OCI-LY7 (cell line): ENCODE data around the gene TUBAL3. TPM values are rescaled to one million over a fixed set of nuclear protein-coding genes. Genes with fewer than 3 reads are reported as not detected.

Experiments
- BruUV-seq: library from RNA; stranded (reverse); fragments of 400-500 nt; replicated peaks from 2 replicates; lab custom pipeline; 2021; lab: Mats Ljungman, UMichigan
- CTCF ChIA-PET: fragments of 300-600 bp; sonication (Branson Sonifier 250); formaldehyde crosslinking; loops from one replicate; lab custom pipeline; 2022; ENCODE audit warnings: antibody characterized with exemption; ENCODE audit not compliant: unreplicated experiment; lab: Charles Lee
- POLR2A ChIA-PET: fragments of 300-600 bp; sonication (Branson Sonifier 250); formaldehyde crosslinking; loops from one replicate; lab custom pipeline; 2022; ENCODE audit warnings: antibody characterized with exemption; lab: Charles Lee
- DNase-seq: peaks from one replicate; pipeline ENCODE4 v3.0.0-alpha.2; 2015; ENCODE audit warnings: low spot score
- H2AFZ ChIP-seq: fragments of 200-600 bp; sonication (generic), shearing (Covaris generic); 2 replicates; pipeline ENCODE4 v1.6.1; 2014; ENCODE audit warnings: mild to moderate bottlenecking, antibody characterized with exemption, low read length, moderate library complexity
- H3K27ac ChIP-seq: fragments of 200-600 bp; sonication (generic); 2 replicates; pipeline ENCODE4 v1.5.1; 2014; ENCODE audit warnings: mixed run types, low read depth, mild to moderate bottlenecking, moderate library complexity, low read length, inconsistent platforms; ENCODE audit not compliant: poor library complexity, severe bottlenecking
- H3K36me3 ChIP-seq: fragments of 200-600 bp; sonication (generic); 2 replicates; pipeline ENCODE4 v1.6.1; 2014; ENCODE audit warnings: mild to moderate bottlenecking, antibody characterized with exemption, low read length, moderate library complexity, mixed read lengths; ENCODE audit not compliant: insufficient read depth
- H3K4me1 ChIP-seq: fragments of 200-600 bp; sonication (generic); 2 replicates; pipeline ENCODE4 v1.5.1; 2014; ENCODE audit warnings: mild to moderate bottlenecking, low read length; ENCODE audit not compliant: insufficient read depth, poor library complexity, severe bottlenecking
- H3K4me2 ChIP-seq: fragments of 200-600 bp; sonication (generic); 2 replicates; pipeline ENCODE4 v1.6.1; 2014; ENCODE audit warnings: mild to moderate bottlenecking, low read length
- H3K4me3 ChIP-seq: fragments of 200-600 bp; sonication (generic); 2 replicates; pipeline ENCODE4 v1.5.1; 2014; ENCODE audit warnings: mild to moderate bottlenecking, low read depth, low read length; ENCODE audit not compliant: poor library complexity, severe bottlenecking
- H3K79me2 ChIP-seq: fragments of 200-600 bp; sonication (generic); 2 replicates; pipeline ENCODE4 v1.6.1; 2016; ENCODE audit warnings: low read depth, mild to moderate bottlenecking, low read length, moderate library complexity, mixed read lengths; ENCODE audit not compliant: insufficient read depth
- H3K9me2 ChIP-seq: fragments of 200-600 bp; sonication (generic); 2 replicates; pipeline ENCODE4 v1.6.1; 2016; ENCODE audit warnings: mild to moderate bottlenecking, low read length, mixed read lengths; ENCODE audit not compliant: insufficient read depth
- H3K9me3 ChIP-seq: fragments of 200-600 bp; sonication (generic); 2 replicates; pipeline ENCODE4 v1.6.1; 2014; ENCODE audit warnings: mild to moderate bottlenecking, mixed run types, low read length, mixed read lengths
- H4K20me1 ChIP-seq: fragments of 200-600 bp; sonication (generic); 2 replicates; pipeline ENCODE4 v1.6.1; 2014; ENCODE audit warnings: mild to moderate bottlenecking, antibody characterized with exemption, low read length, moderate library complexity, mixed read lengths; ENCODE audit not compliant: insufficient read depth
- CTCF ChIP-seq: fragments of 200-600 bp; sonication (generic); conservative IDR thresholded peaks from 2 replicates; pipeline ENCODE4 v1.5.1; 2014; ENCODE audit warnings: mild to moderate bottlenecking, antibody characterized with exemption, low read length, moderate library complexity, mixed read lengths
- EZH2phosphoT487 ChIP-seq: fragments of 200-600 bp; sonication (generic); IDR thresholded peaks from 2 replicates; pipeline ENCODE4 v1.6.1; 2018; ENCODE audit warnings: low read depth, borderline replicate concordance, mild to moderate bottlenecking, mixed run types, antibody characterized with exemption, low read length, moderate library complexity, mixed read lengths
- intact Hi-C: fragments of 100-400 bp; cut with micrococcal nuclease; formaldehyde crosslinking; loops from one replicate; pipeline ENCODE4 v1.10.0; 2022; ENCODE audit not compliant: unreplicated experiment
- total RNA-seq, 2 experiments: library from RNA; depleted of rRNA in 1 of 2; stranded (reverse); fragments of >200 nt in 1 of 2; shearing (Covaris generic) in 1 of 2; gene quantifications; 2 replicates each; pipeline ENCODE4 v1.2.3, GENCODE V29; 2014 to 2022

TUBAL3 gene
- total RNA-seq, 2 experiments from 2014 or later = not detected

GRCh38 chr10:5376450-5376849 is 28.2 kb downstream of the TUBAL3 start:
- ChIA-PET CTCF (no interaction called here), POLR2A (no interaction called here)
- TF ChIP-seq EZH2phosphoT487 (no peak), CTCF (no peak)
- Histone ChIP-seq H3K9me3 (no peaks in the 10 kb centered on the region), H3K9me2 (no peaks in the 10 kb centered on the region), H4K20me1 (no peaks in the 10 kb centered on the region), H3K4me3 (no peak overlapping the region), H3K36me3 (no peaks in the 10 kb centered on the region), H3K4me1 (no peaks in the 10 kb centered on the region), H2AFZ (no peak overlapping the region), H3K4me2 (no peak overlapping the region), H3K27ac (no peak overlapping the region), H3K79me2 (no peaks in the 10 kb centered on the region)
- intact Hi-C loops = no loop called here
- BruUV-seq = no TSS peak
- DNase-seq = no peak

DNA sequence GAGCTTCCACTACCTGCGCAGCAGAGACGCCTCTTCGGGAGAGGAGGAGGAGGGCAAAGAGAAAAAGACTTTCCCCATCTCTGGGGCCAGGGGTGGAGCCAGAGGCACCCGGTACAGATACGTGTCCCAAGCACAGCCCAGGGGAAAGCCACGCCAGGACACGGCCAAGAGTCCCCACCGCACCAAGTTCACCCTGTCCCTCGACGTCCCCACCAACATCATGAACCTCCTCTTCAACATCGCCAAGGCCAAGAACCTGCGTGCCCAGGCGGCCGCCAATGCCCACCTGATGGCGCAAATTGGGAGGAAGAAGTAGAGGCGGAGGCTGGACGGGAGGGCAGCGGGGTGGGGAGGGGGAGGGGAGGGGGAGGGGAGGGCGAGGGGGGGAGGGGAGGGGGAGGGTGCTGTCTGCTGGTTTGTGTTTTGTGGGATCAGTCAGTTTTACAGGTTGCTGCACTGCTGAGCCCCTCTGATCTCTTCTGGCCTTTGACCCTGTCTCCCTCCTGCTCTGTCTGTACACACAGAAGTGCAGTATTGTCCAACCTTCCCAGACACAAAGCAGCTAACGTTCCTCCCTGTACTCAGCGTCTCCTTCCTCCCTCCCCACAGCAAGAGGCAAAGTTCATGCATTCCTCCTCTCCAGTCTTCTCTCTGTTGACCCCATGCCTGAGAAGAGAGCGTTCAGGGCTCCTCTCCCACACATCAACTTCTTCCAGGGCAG is 30.6 kb downstream of the TUBAL3 start:
- Histone ChIP-seq H3K79me2 (no peaks in the 10 kb centered on the region), H3K36me3 (no peaks in the 10 kb centered on the region), H3K9me2 (no peaks in the 10 kb centered on the region), H4K20me1 (no peaks in the 10 kb centered on the region), H3K9me3 (0 out of 2 replicates have a peak, but pooled peaks cover 4% of the 10 kb centered on the region), H3K4me1 (no peaks in the 10 kb centered on the region), H2AFZ (no peak overlapping the region), H3K4me2 (no peak overlapping the region), H3K4me3 (no peak overlapping the region), H3K27ac (no peak overlapping the region)
- ChIA-PET POLR2A (no interaction called here), CTCF (no interaction called here)
- intact Hi-C loops = no loop called here
- BruUV-seq = no TSS peak
- no peak for TF ChIP-seq CTCF
- no peak for TF ChIP-seq EZH2phosphoT487
- DNase-seq = no peak

- DNase-seq = no peak
- BruUV-seq = no TSS peak
- Histone ChIP-seq H3K4me2 (no peak overlapping the region), H3K79me2 (no peaks in the 10 kb centered on the region), H2AFZ (no peak overlapping the region), H3K27ac (no peak overlapping the region), H4K20me1 (no peaks in the 10 kb centered on the region), H3K4me1 (no peaks in the 10 kb centered on the region), H3K9me2 (no peaks in the 10 kb centered on the region), H3K36me3 (no peaks in the 10 kb centered on the region), H3K4me3 (no peak overlapping the region), H3K9me3 (0 out of 2 replicates have a peak, but pooled peaks cover 4% of the 10 kb centered on the region)
- no peak for TF ChIP-seq EZH2phosphoT487
- no peak for TF ChIP-seq CTCF
- ChIA-PET CTCF (no interaction called here), POLR2A (no interaction called here)
- intact Hi-C loops = no loop called here
Measured at GRCh38 chr10:5373307-5373706, 31.3 kb downstream of the TUBAL3 start.
